ENCODE results near the gene GRID2.

Gene GRID2

GRCh38 chr4:92970996-92971395 lies 667.2 kb downstream of the GRID2 start:
- no peak for TF ChIP-seq CTCF (IDR thresholded peaks at IDR 0.05; ENCODE audit: insufficient read depth, low read depth, low read length, missing control alignments)
- H3K4me3 ChIP-seq (ENCODE audit: low read length), result no peak overlapping the region
- no peak for DNase-seq (ENCODE audit: low read depth)

GRCh38 chr4:92988301-92988700 lies 684.5 kb downstream of the GRID2 start:
- H3K4me3 ChIP-seq (ENCODE audit: low read length), result no peak overlapping the region
- no peak for TF ChIP-seq CTCF (IDR thresholded peaks at IDR 0.05; ENCODE audit: insufficient read depth, low read depth, low read length, missing control alignments)
- peak; percentile 29 for DNase-seq (ENCODE audit: low read depth)

GRCh38 chr4:92992758-92993157 lies 689.0 kb downstream of the GRID2 start:
- no peak for TF ChIP-seq CTCF (IDR thresholded peaks at IDR 0.05; ENCODE audit: insufficient read depth, low read depth, low read length, missing control alignments)
- no peak for DNase-seq (ENCODE audit: low read depth)
- H3K4me3 ChIP-seq (ENCODE audit: low read length), result no peak overlapping the region

- TF ChIP-seq CTCF (IDR thresholded peaks at IDR 0.05; ENCODE audit: insufficient read depth, low read depth, low read length, missing control alignments), result no peak
- no peak overlapping the region for H3K4me3 ChIP-seq (ENCODE audit: low read length)
- no peak for DNase-seq (ENCODE audit: low read depth)
Observed at GRCh38 chr4:92994727-92995126, 691.0 kb downstream of the GRID2 start.

GRCh38 chr4:92996533-92996932 lies 692.8 kb downstream of the GRID2 start:
- no peak for DNase-seq (ENCODE audit: low read depth)
- TF ChIP-seq CTCF (IDR thresholded peaks at IDR 0.05; ENCODE audit: insufficient read depth, low read depth, low read length, missing control alignments), result no peak
- H3K4me3 ChIP-seq (ENCODE audit: low read length), result no peak overlapping the region

- DNase-seq (ENCODE audit: low read depth), result no peak
- TF ChIP-seq CTCF (IDR thresholded peaks at IDR 0.05; ENCODE audit: insufficient read depth, low read depth, low read length, missing control alignments), result no peak
- H3K4me3 ChIP-seq (ENCODE audit: low read length), result no peak overlapping the region
Observed at GRCh38 chr4:93000910-93001309, 697.1 kb downstream of the GRID2 start.

- no peak overlapping the region for H3K4me3 ChIP-seq (ENCODE audit: low read length)
- DNase-seq (ENCODE audit: low read depth), result no peak
- no peak for TF ChIP-seq CTCF (IDR thresholded peaks at IDR 0.05; ENCODE audit: insufficient read depth, low read depth, low read length, missing control alignments)
Observed at GRCh38 chr4:93002240-93002639, 698.5 kb downstream of the GRID2 start.
